Fibroblast of mammary gland (primary cell): ENCODE results near the gene NOD1.

ENCODE experiments used
- DNase-seq: peaks from one replicate; pipeline ENCODE4 v3.0.0-alpha.2; 2010; ENCODE audit warnings: low read depth
- H3K4me3 ChIP-seq: 2 replicates; pipeline ENCODE4 v1.5.1; 2011; ENCODE audit warnings: low read depth, mild to moderate bottlenecking, low read length, moderate library complexity; ENCODE audit not compliant: control insufficient read depth
- TF ChIP-seq, protein P1 (sequence below): conservative IDR thresholded peaks from 2 replicates; pipeline ENCODE4 v1.5.1; 2011; ENCODE audit warnings: low read depth, low read length, inconsistent platforms; ENCODE audit not compliant: control insufficient read depth, insufficient read depth

The NOD1 gene

DNA sequence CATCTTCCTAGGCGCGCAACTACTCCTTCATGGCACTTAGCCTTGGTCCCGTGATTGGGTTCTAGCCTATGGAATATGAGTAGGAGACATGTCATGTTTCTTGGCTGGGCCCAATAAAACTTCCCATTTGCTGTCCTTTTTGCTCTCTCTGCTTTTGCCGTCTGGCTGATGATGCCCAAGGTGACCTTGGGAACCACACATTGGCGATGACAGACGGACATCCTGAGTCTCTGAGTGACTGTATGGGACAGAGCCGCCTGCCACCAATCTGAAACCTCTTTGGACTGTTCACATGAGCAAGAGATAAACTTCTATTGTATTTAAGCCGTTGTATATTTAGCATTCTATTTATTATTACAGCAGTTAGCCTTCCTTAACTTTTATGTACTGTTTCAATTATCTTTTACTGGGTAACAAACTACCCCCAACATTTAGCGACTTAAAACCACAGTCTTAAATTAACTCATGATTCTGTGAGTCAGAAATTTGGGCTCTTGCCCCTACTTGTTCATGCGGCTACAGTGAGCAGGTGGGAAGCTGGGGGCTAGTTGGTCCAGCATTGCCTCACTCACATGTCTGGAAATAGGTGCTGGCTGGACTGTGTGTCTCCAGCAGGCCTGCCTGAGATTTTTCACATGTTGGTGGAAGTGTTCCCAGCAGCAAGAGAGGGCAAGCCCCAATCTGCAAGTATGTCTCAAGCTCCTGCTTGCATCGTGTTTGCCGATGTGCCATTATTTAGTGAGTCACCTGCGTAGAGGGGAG, 71.7 kb downstream of the NOD1 start:
- DNase-seq: peak; percentile 52
- no peak overlapping the region for H3K4me3 ChIP-seq
- TF ChIP-seq, protein P1, sequence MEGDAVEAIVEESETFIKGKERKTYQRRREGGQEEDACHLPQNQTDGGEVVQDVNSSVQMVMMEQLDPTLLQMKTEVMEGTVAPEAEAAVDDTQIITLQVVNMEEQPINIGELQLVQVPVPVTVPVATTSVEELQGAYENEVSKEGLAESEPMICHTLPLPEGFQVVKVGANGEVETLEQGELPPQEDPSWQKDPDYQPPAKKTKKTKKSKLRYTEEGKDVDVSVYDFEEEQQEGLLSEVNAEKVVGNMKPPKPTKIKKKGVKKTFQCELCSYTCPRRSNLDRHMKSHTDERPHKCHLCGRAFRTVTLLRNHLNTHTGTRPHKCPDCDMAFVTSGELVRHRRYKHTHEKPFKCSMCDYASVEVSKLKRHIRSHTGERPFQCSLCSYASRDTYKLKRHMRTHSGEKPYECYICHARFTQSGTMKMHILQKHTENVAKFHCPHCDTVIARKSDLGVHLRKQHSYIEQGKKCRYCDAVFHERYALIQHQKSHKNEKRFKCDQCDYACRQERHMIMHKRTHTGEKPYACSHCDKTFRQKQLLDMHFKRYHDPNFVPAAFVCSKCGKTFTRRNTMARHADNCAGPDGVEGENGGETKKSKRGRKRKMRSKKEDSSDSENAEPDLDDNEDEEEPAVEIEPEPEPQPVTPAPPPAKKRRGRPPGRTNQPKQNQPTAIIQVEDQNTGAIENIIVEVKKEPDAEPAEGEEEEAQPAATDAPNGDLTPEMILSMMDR: no peak

DNA sequence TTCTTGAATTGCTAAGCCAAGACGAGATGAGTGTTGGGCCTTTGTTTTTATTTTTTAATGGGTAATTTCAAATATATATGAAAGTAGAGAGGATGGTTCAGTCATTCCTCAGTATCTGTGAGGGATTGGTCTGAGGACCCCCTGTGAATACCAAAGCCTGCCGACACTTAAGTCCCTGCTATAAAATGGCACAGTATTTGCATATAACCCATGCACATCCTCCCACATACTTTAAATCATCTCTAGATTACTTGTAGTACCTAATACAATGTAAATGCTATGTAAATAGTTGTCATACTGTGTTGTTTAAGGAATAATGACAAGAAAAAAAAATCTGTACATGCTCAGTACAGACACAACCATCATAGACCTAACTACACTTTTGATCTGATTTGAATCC, 73.4 kb downstream of the NOD1 start:
- DNase-seq: no peak
- TF ChIP-seq, protein P1: no peak
- H3K4me3 ChIP-seq: no peak overlapping the region

DNA sequence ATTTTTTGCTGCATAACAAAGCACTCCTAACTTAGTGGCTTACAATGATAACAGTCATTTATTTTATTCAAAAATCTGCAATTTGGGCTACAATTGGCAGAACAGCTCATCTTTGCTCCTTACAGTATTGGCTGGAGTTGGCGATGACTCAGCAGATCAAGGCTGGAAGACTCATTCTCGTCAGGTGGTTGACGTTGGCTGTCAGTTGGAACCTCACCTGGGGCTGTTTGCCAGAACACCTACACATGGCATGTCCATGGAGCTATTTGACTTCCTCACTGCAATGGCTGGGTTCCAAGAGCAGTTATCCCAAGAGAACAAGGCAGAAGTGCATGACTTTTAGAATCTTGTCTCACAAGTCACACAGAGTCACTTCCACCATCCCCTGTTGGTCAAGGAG, 75.1 kb downstream of the NOD1 start:
- DNase-seq: no peak
- H3K4me3 ChIP-seq: no peak overlapping the region
- TF ChIP-seq, protein P1: no peak

DNA sequence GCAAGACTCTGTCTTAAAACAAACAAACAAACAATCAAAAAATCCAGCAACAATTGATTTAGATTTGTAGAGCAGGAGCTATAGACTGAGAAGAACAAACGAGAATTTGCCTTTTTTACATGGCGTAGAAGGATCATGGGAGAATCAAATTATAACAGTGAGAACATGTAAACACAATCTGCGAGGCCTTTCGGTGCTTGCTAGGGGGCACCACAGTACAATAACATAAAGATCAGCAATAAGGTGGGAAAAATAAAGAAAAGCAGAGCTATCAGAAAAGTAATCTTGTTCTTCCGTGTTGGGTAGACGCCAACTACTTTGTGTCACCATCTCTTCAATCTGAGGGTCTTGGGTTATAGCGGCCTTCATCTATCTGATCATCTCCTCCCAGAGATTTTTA, 82.2 kb downstream of the NOD1 start:
- peak; percentile 28 for DNase-seq
- H3K4me3 ChIP-seq: no peak overlapping the region
- TF ChIP-seq, protein P1: peak; percentile 15

DNA sequence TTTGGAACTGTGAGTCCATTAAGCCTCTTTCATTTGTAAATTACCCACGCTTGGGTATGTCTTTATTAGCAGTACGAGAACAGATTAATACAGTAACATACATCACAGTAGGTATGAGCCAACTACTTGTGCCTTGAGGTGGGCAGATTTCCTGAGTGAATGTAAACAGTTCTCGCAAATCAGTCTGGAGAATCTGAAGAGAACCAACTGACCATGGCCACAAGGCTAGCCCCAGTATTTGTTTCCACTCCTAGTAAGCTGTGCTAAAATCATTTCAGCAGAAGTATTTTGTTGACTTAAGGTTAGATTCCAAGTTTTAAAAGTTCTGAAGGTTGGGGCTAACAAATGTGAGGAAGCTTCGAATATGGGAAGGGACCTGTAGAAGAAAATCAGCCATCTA, 82.9 kb downstream of the NOD1 start:
- DNase-seq: no peak
- TF ChIP-seq, protein P1: no peak
- H3K4me3 ChIP-seq: no peak overlapping the region

DNA sequence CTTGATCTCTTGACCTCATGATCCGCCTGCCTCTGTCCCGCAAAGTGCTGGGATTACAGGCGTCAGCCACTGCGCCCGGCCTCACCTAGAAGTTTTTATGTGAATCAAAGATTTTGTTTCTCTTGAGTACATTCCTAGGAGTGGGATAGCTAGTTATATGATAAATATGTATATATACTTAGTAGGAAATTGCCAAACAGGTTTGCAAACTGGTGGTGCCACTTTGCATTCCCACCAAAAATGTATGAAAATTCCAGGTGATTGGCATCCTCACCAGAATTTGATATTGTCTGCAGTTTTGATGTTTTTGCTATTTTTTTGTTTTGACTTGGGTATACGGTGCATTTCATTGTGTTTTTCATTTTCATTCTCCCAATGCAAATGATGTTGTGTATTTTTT, 86.8 kb downstream of the NOD1 start:
- H3K4me3 ChIP-seq: no peak overlapping the region
- no peak for DNase-seq
- TF ChIP-seq, protein P1: no peak
